ENCODE measurements around the gene OR1F1. TPM values are rescaled to one million over a fixed set of nuclear protein-coding genes. Genes with fewer than 3 reads are reported as not detected.

Gene OR1F1
- total RNA-seq, 4 donors from 2014 or later, result not detected

GRCh38 chr16:3155181-3155580 lies 32.8 kb upstream of the OR1F1 start:
- no peaks in the 10 kb centered on the region for H3K9me3 ChIP-seq
- no peak overlapping the region for H3K27ac ChIP-seq (replicated peaks in 1 of 4)
- no peak for TF ChIP-seq EP300 (IDR thresholded peaks at IDR 0.05)
- TF ChIP-seq POLR2AphosphoS5 (IDR thresholded peaks at IDR 0.05), result no peak
- TF ChIP-seq POLR2A (IDR thresholded peaks at IDR 0.05; ENCODE audit: low read depth), result no peak
- TF ChIP-seq CTCF (IDR thresholded peaks at IDR 0.05), result no peak
- intact Hi-C loops (cut with DNase I), result no loop called here
- peaks cover 0 to 10% (median 4%) of the 10 kb centered on the region in 4 donors for H3K27me3 ChIP-seq
- H3K36me3 ChIP-seq, result no peaks in the 10 kb centered on the region
- no peak overlapping the region for H3K4me3 ChIP-seq
- H3K4me1 ChIP-seq, result peaks cover 24 to 58% (median 52%) of the 10 kb centered on the region in 4 donors
- WGBS, result 88% methylated on average over 2 of the region's 2 CpGs
- DNase-seq (ENCODE audit: extremely low spot score), result no peak

GRCh38 chr16:3155972-3156371 lies 32.0 kb upstream of the OR1F1 start:
- Histone ChIP-seq H3K27me3 (peaks cover 0 to 17% (median 6%) of the 10 kb centered on the region in 4 donors), H3K9me3 (no peaks in the 10 kb centered on the region), H3K4me3 (no peak overlapping the region), H3K36me3 (no peaks in the 10 kb centered on the region), H3K4me1 (peaks cover 27 to 57% (median 48%) of the 10 kb centered on the region in 4 donors), H3K27ac (replicated peaks in 1 of 4) (no peak overlapping the region)
- TF ChIP-seq CTCF (IDR thresholded peaks at IDR 0.05) (no peak), POLR2AphosphoS5 (IDR thresholded peaks at IDR 0.05) (no peak), EP300 (IDR thresholded peaks at IDR 0.05) (no peak), POLR2A (IDR thresholded peaks at IDR 0.05; ENCODE audit: low read depth) (no peak)
- WGBS, result 90% methylated on average over 3 of the region's 3 CpGs
- DNase-seq (ENCODE audit: extremely low spot score), result no peak
- intact Hi-C loops (cut with DNase I), result no loop called here

- intact Hi-C loops (cut with DNase I), result no loop called here
- peak overlapping the region; percentile 80 to 95 (median 86) for H3K27ac ChIP-seq (replicated peaks in 1 of 4)
Measured at GRCh38 chr16:3157229-3158025, 30.6 kb upstream of the OR1F1 start.

GRCh38 chr16:3158026-3158509 lies 29.9 kb upstream of the OR1F1 start:
- H3K27ac ChIP-seq (replicated peaks in 1 of 4), result peak overlapping the region; percentile 80 to 95 (median 86)
- H3K27me3 ChIP-seq, result peaks cover 0 to 32% (median 6%) of the 10 kb centered on the region in 4 donors
- 6% methylated on average over 7 of the region's 27 CpGs for WGBS
- H3K36me3 ChIP-seq, result no peaks in the 10 kb centered on the region
- peaks cover 18 to 37% (median 30%) of the 10 kb centered on the region in 4 donors for H3K4me1 ChIP-seq
- H3K4me3 ChIP-seq, result peak overlapping the region; percentile 70 to 96 (median 84)
- intact Hi-C loops (cut with DNase I), result no loop called here
- no peaks in the 10 kb centered on the region for H3K9me3 ChIP-seq
- TF ChIP-seq CTCF (IDR thresholded peaks at IDR 0.05), result no peak
- no peak for TF ChIP-seq POLR2AphosphoS5 (IDR thresholded peaks at IDR 0.05)
- TF ChIP-seq EP300 (IDR thresholded peaks at IDR 0.05), result no peak
- TF ChIP-seq POLR2A (IDR thresholded peaks at IDR 0.05; ENCODE audit: low read depth), result no peak
- no peak for DNase-seq (ENCODE audit: extremely low spot score)

More at GRCh38 chr16:3157229-3158025, 30.6 kb upstream of the OR1F1 start:
- Histone ChIP-seq H3K9me3 (no peaks in the 10 kb centered on the region), H3K36me3 (no peaks in the 10 kb centered on the region), H3K4me3 (peak overlapping the region; percentile 70 to 96 (median 84)), H3K4me1 (peaks cover 18 to 42% (median 33%) of the 10 kb centered on the region in 4 donors), H3K27me3 (peaks cover 0 to 30% (median 6%) of the 10 kb centered on the region in 4 donors)
- no peak for DNase-seq (ENCODE audit: extremely low spot score)
- WGBS, result 1% methylated on average over 37 of the region's 59 CpGs
- TF ChIP-seq POLR2A (IDR thresholded peaks at IDR 0.05; ENCODE audit: low read depth) (no peak), EP300 (IDR thresholded peaks at IDR 0.05) (no peak), CTCF (IDR thresholded peaks at IDR 0.05) (no peak), POLR2AphosphoS5 (IDR thresholded peaks at IDR 0.05) (no peak)

Data from esophagus muscularis mucosa (tissue), 4 donors.